Hepatocyte (in vitro differentiated cells): ENCODE measurements around the gene LRIT1. TPM values are rescaled to one million over a fixed set of nuclear protein-coding genes. Genes with fewer than 3 reads are reported as not detected.

Experiments used
- DNase-seq: peaks from one replicate; pipeline ENCODE4 v3.0.0-alpha.2; 2016; ENCODE audit warnings: low spot score
- H2AFZ ChIP-seq: fragments of 200-600 bp; sonication (generic); 2 replicates; pipeline ENCODE4 v1.6.0; 2016; ENCODE audit warnings: antibody characterized with exemption, mild to moderate bottlenecking
- H3K27ac ChIP-seq: fragments of 200-600 bp; sonication (generic); 2 replicates; pipeline ENCODE4 v1.5.1; 2016; ENCODE audit warnings: mild to moderate bottlenecking
- H3K27me3 ChIP-seq: fragments of 200-600 bp; sonication (generic); 2 replicates; pipeline ENCODE4 v1.6.1; 2016
- H3K36me3 ChIP-seq: fragments of 200-600 bp; sonication (generic); replicated peaks from 2 replicates; pipeline ENCODE4 v1.5.1; 2016; ENCODE audit warnings: low read depth; ENCODE audit not compliant: insufficient read depth
- H3K4me1 ChIP-seq: fragments of 200-600 bp; sonication (generic); 2 replicates; pipeline ENCODE4 v1.5.1; 2016; ENCODE audit warnings: mild to moderate bottlenecking, moderate library complexity; ENCODE audit not compliant: insufficient read depth
- H3K4me2 ChIP-seq: fragments of 200-600 bp; sonication (generic); 2 replicates; pipeline ENCODE4 v1.6.0; 2016
- H3K4me3 ChIP-seq: fragments of 200-600 bp; sonication (generic); 2 replicates; pipeline ENCODE4 v1.5.1; 2016; ENCODE audit warnings: mild to moderate bottlenecking
- H3K79me2 ChIP-seq: fragments of 200-600 bp; sonication (generic); 2 replicates; pipeline ENCODE4 v1.6.0; 2017; ENCODE audit warnings: mild to moderate bottlenecking
- H3K9me2 ChIP-seq: fragments of 200-600 bp; sonication (generic); replicated peaks from 2 replicates; pipeline ENCODE4 v1.6.0; 2017; ENCODE audit warnings: mild to moderate bottlenecking; ENCODE audit not compliant: insufficient read depth
- H3K9me3 ChIP-seq: fragments of 200-600 bp; sonication (generic); 2 replicates; pipeline ENCODE4 v1.5.1; 2016; ENCODE audit warnings: low read depth, mild to moderate bottlenecking
- H4K20me1 ChIP-seq: fragments of 200-600 bp; sonication (generic); 2 replicates; pipeline ENCODE4 v1.6.0; 2016; ENCODE audit warnings: mild to moderate bottlenecking; ENCODE audit not compliant: insufficient read depth, poor library complexity, severe bottlenecking
- CTCF ChIP-seq: fragments of 200-600 bp; sonication (generic); IDR thresholded peaks from 2 replicates; pipeline ENCODE4 v1.5.1; 2016; ENCODE audit warnings: antibody characterized with exemption, mild to moderate bottlenecking; ENCODE audit not compliant: poor library complexity
- EZH2 ChIP-seq: fragments of 200-600 bp; sonication (generic); IDR thresholded peaks from 2 replicates; pipeline ENCODE4 v1.6.1; 2016; ENCODE audit warnings: antibody characterized with exemption, mild to moderate bottlenecking, borderline replicate concordance
- EZH2phosphoT487 ChIP-seq: fragments of 200-600 bp; sonication (generic); IDR thresholded peaks from one replicate; pipeline ENCODE4 v1.6.1; 2018; ENCODE audit warnings: antibody characterized with exemption, mild to moderate bottlenecking, low read depth, moderate library complexity; ENCODE audit not compliant: unreplicated experiment, severe bottlenecking
- WGBS: methylation state at CpG from one replicate; pipeline ENCODE4 v1.1.6; 2016; ENCODE audit warnings: low lambda C conversion rate; ENCODE audit errors: missing lambda C conversion rate; 5-methylcytosine and 5-hydroxymethylcytosine counted together
- polyA plus RNA-seq: library from polyadenylated mRNA; unstranded; fragments of >200 nt; fragmentation: Nextera tagmentation; extraction: Ambion mirVana; gene quantifications from 2 replicates; pipeline ENCODE4 v1.2.1, GENCODE V29; 2016
- total RNA-seq: library from RNA; depleted of rRNA; stranded (reverse); fragments of >200 nt; gene quantifications from 2 replicates; pipeline ENCODE4 v1.2.3, GENCODE V29; 2014

LRIT1 gene
- not detected in 2 replicates for total RNA-seq
- polyA plus RNA-seq = not detected in 2 replicates

- no peak for DNase-seq
- H3K79me2 ChIP-seq = no peaks in the 10 kb centered on the region
Measured at GRCh38 chr10:84241185-84241790, at the start of gene LRIT1. LRIT1 (minus strand) TSS chr10:84241546; CDS start chr10:84241439, 107 bp downstream.

GRCh38 chr10:84290235-84290634 is 48.9 kb upstream of the LRIT1 start:
- Histone ChIP-seq H3K27me3 (peaks cover 14% of the 10 kb centered on the region), H3K36me3 (no peaks in the 10 kb centered on the region), H2AFZ (no peak overlapping the region), H3K4me1 (no peaks in the 10 kb centered on the region), H3K79me2 (no peaks in the 10 kb centered on the region), H3K4me3 (no peak overlapping the region), H3K4me2 (no peak overlapping the region), H3K9me2 (no peaks in the 10 kb centered on the region), H3K27ac (no peak overlapping the region), H3K9me3 (no peaks in the 10 kb centered on the region), H4K20me1 (no peaks in the 10 kb centered on the region)
- TF ChIP-seq EZH2phosphoT487 (no peak), EZH2 (no peak), CTCF (no peak)
- DNase-seq = no peak
- WGBS = 67% methylated on average over 3 of the region's 3 CpGs

More at GRCh38 chr10:84241185-84241790, at the start of gene LRIT1:
- Histone ChIP-seq H2AFZ (no peak within 1 kb of the TSS), H3K27ac (no peak within 1 kb of the TSS), H3K36me3 (no peaks in the 10 kb centered on the region), H3K4me1 (no peaks in the 10 kb centered on the region), H3K4me3 (no peak within 1 kb of the TSS), H3K27me3 (peaks cover 16% of the 10 kb centered on the region), H3K4me2 (no peak within 1 kb of the TSS), H3K9me2 (no peaks in the 10 kb centered on the region), H4K20me1 (no peaks in the 10 kb centered on the region), H3K9me3 (no peaks in the 10 kb centered on the region)
- no peak for TF ChIP-seq CTCF
- TF ChIP-seq EZH2phosphoT487 = no peak
- no peak for TF ChIP-seq EZH2
- 89% methylated on average over 13 of the region's 13 CpGs for WGBS

GRCh38 chr10:84289521-84290200 is 48.3 kb upstream of the LRIT1 start:
- no peaks in the 10 kb centered on the region for H3K4me1 ChIP-seq
- H3K4me3 ChIP-seq = no peak overlapping the region
- no peaks in the 10 kb centered on the region for H3K36me3 ChIP-seq
- no peaks in the 10 kb centered on the region for H3K9me2 ChIP-seq
- H3K9me3 ChIP-seq = no peaks in the 10 kb centered on the region
- WGBS = 93% methylated on average over 1 of the region's 1 CpG
- H3K4me2 ChIP-seq = no peak overlapping the region
- H4K20me1 ChIP-seq = no peaks in the 10 kb centered on the region
- H3K79me2 ChIP-seq = no peaks in the 10 kb centered on the region
- TF ChIP-seq CTCF (no peak), EZH2 (no peak), EZH2phosphoT487 (no peak)
- DNase-seq = no peak
- no peak overlapping the region for H2AFZ ChIP-seq
- no peak overlapping the region for H3K27ac ChIP-seq
- peaks cover 14% of the 10 kb centered on the region for H3K27me3 ChIP-seq
